SH-SY5Y (cell line): ENCODE results near the gene KANK3.

Experiments
- GATA2 ChIP-seq: IDR thresholded peaks from 2 replicates; pipeline ENCODE4 v1.6.1; 2011; ENCODE audit warnings: mild to moderate bottlenecking, low read depth, low read length
- GATA3 ChIP-seq: IDR thresholded peaks from 2 replicates; pipeline ENCODE4 v1.6.1; 2011; ENCODE audit warnings: low read depth, mild to moderate bottlenecking, low read length, moderate library complexity

DNA sequence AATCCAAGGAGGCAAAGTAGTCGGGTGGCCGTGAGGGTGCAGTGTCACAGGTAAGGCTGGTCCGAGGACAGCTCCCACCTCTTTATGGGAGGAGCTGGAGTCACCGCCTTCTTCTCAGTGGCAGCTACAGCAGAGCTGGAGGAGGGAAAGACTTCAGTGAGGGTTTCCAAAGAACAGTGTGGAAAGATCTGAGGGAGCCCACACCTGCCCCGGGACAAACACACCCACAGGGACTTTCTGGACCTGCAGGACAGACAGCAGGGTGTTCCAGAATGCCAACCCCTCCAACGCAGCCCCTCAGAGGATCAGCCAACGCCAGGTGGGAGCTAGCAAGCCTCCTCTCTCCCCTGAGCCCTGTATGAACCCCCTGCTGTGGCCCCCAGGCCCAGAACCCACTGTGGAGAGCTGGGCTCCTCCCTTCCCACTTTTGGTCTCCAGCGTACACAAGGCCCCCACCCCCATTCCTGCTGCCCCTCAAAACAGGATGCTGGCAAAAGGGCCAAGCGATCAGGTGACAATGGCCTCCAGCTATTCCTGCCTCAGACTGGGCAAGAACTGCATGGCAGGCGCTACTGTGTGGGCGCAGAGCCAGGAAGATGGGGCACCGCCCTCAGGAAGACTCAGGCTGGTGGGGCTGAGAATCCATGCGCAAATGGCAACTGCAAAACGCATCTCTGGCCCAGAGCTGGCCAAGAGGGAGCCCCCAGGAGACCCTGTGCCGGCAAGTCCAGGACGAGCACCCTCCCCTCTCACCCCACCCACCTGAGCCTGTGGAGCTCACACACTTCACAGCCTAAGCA is 31.4 kb downstream of the KANK3 start:
- TF ChIP-seq GATA2 (no peak), GATA3 (no peak)
